ENCODE results near the gene DAD1.

GRCh38 chr14:22613736-22614239 is 24.8 kb upstream of the DAD1 start:
- TF ChIP-seq GLI4 (tag by site-specific recombination; IDR thresholded peaks at IDR 0.05) (no peak), ELK4 (IDR thresholded peaks at IDR 0.05; ENCODE audit: borderline replicate concordance, low read depth, low read length) (no peak), CTCF (tag by site-specific recombination; IDR thresholded peaks at IDR 0.05) (no peak), TRIM28 (IDR thresholded peaks at IDR 0.05; ENCODE audit: borderline replicate concordance, low read length) (no peak), ZEB2 (tag by site-specific recombination; IDR thresholded peaks at IDR 0.05) (no peak), ZNF639 (tag by site-specific recombination; IDR thresholded peaks at IDR 0.05) (no peak), ZSCAN30 (tag by site-specific recombination; IDR thresholded peaks at IDR 0.05) (no peak)
- TF ChIP-seq, protein P1, sequence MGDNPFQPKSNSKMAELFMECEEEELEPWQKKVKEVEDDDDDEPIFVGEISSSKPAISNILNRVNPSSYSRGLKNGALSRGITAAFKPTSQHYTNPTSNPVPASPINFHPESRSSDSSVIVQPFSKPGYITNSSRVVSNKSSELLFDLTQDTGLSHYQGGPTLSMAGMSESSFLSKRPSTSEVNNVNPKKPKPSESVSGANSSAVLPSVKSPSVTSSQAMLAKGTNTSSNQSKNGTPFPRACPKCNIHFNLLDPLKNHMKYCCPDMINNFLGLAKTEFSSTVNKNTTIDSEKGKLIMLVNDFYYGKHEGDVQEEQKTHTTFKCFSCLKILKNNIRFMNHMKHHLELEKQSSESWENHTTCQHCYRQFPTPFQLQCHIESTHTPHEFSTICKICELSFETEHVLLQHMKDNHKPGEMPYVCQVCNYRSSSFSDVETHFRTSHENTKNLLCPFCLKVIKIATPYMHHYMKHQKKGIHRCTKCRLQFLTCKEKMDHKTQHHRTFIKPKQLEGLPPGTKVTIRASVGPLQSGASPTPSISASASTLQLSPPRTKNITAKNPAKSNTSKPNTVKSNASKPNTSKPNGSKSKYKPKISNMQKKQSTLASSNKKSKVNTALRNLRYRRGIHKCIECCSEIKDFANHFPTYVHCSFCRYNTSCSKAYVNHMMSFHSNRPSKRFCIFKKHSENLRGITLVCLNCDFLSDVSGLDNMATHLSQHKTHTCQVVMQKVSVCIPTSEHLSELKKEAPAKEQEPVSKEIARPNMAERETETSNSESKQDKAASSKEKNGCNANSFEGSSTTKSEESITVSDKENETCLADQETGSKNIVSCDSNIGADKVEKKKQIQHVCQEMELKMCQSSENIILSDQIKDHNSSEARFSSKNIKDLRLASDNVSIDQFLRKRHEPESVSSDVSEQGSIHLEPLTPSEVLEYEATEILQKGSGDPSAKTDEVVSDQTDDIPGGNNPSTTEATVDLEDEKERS (tag by site-specific recombination; IDR thresholded peaks at IDR 0.05), result no peak
